GM18499 (cell line): ENCODE measurements around the gene LRRC75A.

Source experiments
- ATAC-seq: cut with Tn5 transposase; IDR thresholded peaks from one replicate; pipeline ENCODE4 v1.9.1; 2021; ENCODE audit warnings: moderate number of reproducible peaks; ENCODE audit not compliant: insufficient read depth, unreplicated experiment

Gene LRRC75A

GRCh38 chr17:16494059-16494458 lies 2.1 kb upstream of the LRRC75A start:
- ATAC-seq: no peak

GRCh38 chr17:16493531-16494046 lies 1.6 kb upstream of the LRRC75A start:
- no peak for ATAC-seq

- ATAC-seq: no peak
These were observed 879 bp upstream of the LRRC75A start for GRCh38 chr17:16492613-16493530.

- ATAC-seq: no peak
These were observed 776 bp downstream of the LRRC75A start for GRCh38 chr17:16491131-16491702.

GRCh38 chr17:16489431-16489830 lies 2.6 kb downstream of the LRRC75A start:
- ATAC-seq: no peak

GRCh38 chr17:16488968-16489337 lies 3.0 kb downstream of the LRRC75A start:
- ATAC-seq: no peak

- no peak for ATAC-seq
These were observed 3.6 kb downstream of the LRRC75A start for GRCh38 chr17:16488186-16488967.

- no peak for ATAC-seq
These were observed 5.4 kb downstream of the LRRC75A start for GRCh38 chr17:16486373-16487250.

GRCh38 chr17:16484445-16485175 lies 7.4 kb downstream of the LRRC75A start:
- ATAC-seq: no peak

- ATAC-seq: no peak
These were observed 8.9 kb downstream of the LRRC75A start for GRCh38 chr17:16483021-16483645.

- no peak for ATAC-seq
These were observed 9.7 kb downstream of the LRRC75A start for GRCh38 chr17:16482253-16482652.

GRCh38 chr17:16480995-16481394 lies 11.0 kb downstream of the LRRC75A start:
- ATAC-seq: no peak

GRCh38 chr17:16479264-16479663 lies 12.7 kb downstream of the LRRC75A start:
- no peak for ATAC-seq

GRCh38 chr17:16478649-16479048 lies 13.3 kb downstream of the LRRC75A start:
- ATAC-seq: no peak

GRCh38 chr17:16477666-16478065 lies 14.3 kb downstream of the LRRC75A start:
- ATAC-seq: no peak

GRCh38 chr17:16477255-16477654 lies 14.7 kb downstream of the LRRC75A start:
- no peak for ATAC-seq

- no peak for ATAC-seq
These were observed 16.8 kb downstream of the LRRC75A start for GRCh38 chr17:16475179-16475704.

- ATAC-seq: no peak
These were observed 17.8 kb downstream of the LRRC75A start for GRCh38 chr17:16474012-16474725.
